H9 (cell line): ENCODE results near the gene GPR176. TPM values are rescaled to one million over a fixed set of nuclear protein-coding genes. Genes with fewer than 3 reads are reported as not detected.

ENCODE experiments used
- DNase-seq: peaks from one replicate; pipeline ENCODE4 v3.0.0-alpha.2; 2017
- H2AFZ ChIP-seq: one replicate; pipeline ENCODE4 v1.6.1; 2013; ENCODE audit warnings: mild to moderate bottlenecking, low read length, control low read depth, moderate library complexity
- H2AK5ac ChIP-seq: 2 replicates; pipeline ENCODE4 v1.6.1; 2013; ENCODE audit warnings: low read length, control low read depth, mixed read lengths; ENCODE audit not compliant: insufficient read length
- H2BK120ac ChIP-seq: one replicate; pipeline ENCODE4 v1.6.1; 2013; ENCODE audit warnings: low read depth, mild to moderate bottlenecking, low read length, control low read depth, inconsistent platforms; ENCODE audit not compliant: poor library complexity, severe bottlenecking
- H2BK12ac ChIP-seq: 2 replicates; pipeline ENCODE4 v1.6.1; 2013; ENCODE audit warnings: low read length, control low read depth, mixed read lengths, low read depth; ENCODE audit not compliant: insufficient read length
- H2BK15ac ChIP-seq: 2 replicates; pipeline ENCODE4 v1.6.1; 2013; ENCODE audit warnings: low read depth, low read length, control low read depth
- H2BK20ac ChIP-seq: one replicate; pipeline ENCODE4 v1.6.1; 2013; ENCODE audit warnings: low read depth, mild to moderate bottlenecking, low read length, control low read depth, inconsistent platforms; ENCODE audit not compliant: poor library complexity, severe bottlenecking
- H2BK5ac ChIP-seq: 2 replicates; pipeline ENCODE4 v1.6.1; 2013; ENCODE audit warnings: low read length, control low read depth, mixed read lengths; ENCODE audit not compliant: insufficient read length
- H3K14ac ChIP-seq: 2 replicates; pipeline ENCODE4 v1.6.1; 2013; ENCODE audit warnings: low read length, control low read depth; ENCODE audit not compliant: insufficient read depth
- H3K18ac ChIP-seq: 2 replicates; pipeline ENCODE4 v1.6.1; 2013; ENCODE audit warnings: low read depth, mild to moderate bottlenecking, mixed read lengths, low read length, control low read depth; ENCODE audit not compliant: insufficient read length
- H3K23ac ChIP-seq: 2 replicates; pipeline ENCODE4 v1.6.1; 2013; ENCODE audit warnings: low read length, control low read depth, mixed read lengths, low read depth; ENCODE audit not compliant: insufficient read length
- H3K23me2 ChIP-seq: 2 replicates; pipeline ENCODE4 v1.6.1; 2013; ENCODE audit warnings: low read depth, mild to moderate bottlenecking, mixed read lengths, low read length, control low read depth; ENCODE audit not compliant: insufficient read length, poor library complexity, severe bottlenecking
- H3K27ac ChIP-seq: 2 replicates; pipeline ENCODE4 v1.5.1; 2013; ENCODE audit warnings: low read length, control low read depth, mixed read lengths, low read depth; ENCODE audit not compliant: insufficient read length
- H3K27me3 ChIP-seq: 2 replicates; pipeline ENCODE4 v1.6.1; 2013; ENCODE audit warnings: low read length, control low read depth, inconsistent platforms; ENCODE audit not compliant: insufficient read depth
- H3K4ac ChIP-seq: 2 replicates; pipeline ENCODE4 v1.6.1; 2013; ENCODE audit warnings: low read depth, mild to moderate bottlenecking, control low read depth, inconsistent platforms, low read length, moderate library complexity
- H3K4me1 ChIP-seq: 2 replicates; pipeline ENCODE4 v1.6.1; 2013; ENCODE audit warnings: low read length, control low read depth, inconsistent platforms; ENCODE audit not compliant: insufficient read depth
- H3K4me2 ChIP-seq: 2 replicates; pipeline ENCODE4 v1.6.1; 2013; ENCODE audit warnings: low read length, control low read depth, mixed read lengths; ENCODE audit not compliant: insufficient read length, insufficient read depth
- H3K56ac ChIP-seq: 2 replicates; pipeline ENCODE4 v1.6.1; 2013; ENCODE audit warnings: low read depth, mild to moderate bottlenecking, mixed read lengths, low read length, control low read depth; ENCODE audit not compliant: insufficient read length
- H3K79me1 ChIP-seq: 2 replicates; pipeline ENCODE4 v1.6.1; 2013; ENCODE audit warnings: low read depth, mild to moderate bottlenecking, moderate library complexity, low read length, control low read depth, inconsistent platforms; ENCODE audit not compliant: insufficient read depth, poor library complexity, severe bottlenecking
- H3K79me2 ChIP-seq: 2 replicates; pipeline ENCODE4 v1.6.1; 2013; ENCODE audit warnings: low read length, control low read depth, inconsistent platforms; ENCODE audit not compliant: insufficient read depth
- H3K9ac ChIP-seq: 2 replicates; pipeline ENCODE4 v1.6.1; 2013; ENCODE audit warnings: low read length, control low read depth, mixed read lengths; ENCODE audit not compliant: insufficient read length; ENCODE audit errors: extremely low read depth
- H3K9me3 ChIP-seq: one replicate; pipeline ENCODE4 v1.6.1; 2013; ENCODE audit warnings: low read depth, low read length, inconsistent platforms; ENCODE audit not compliant: control insufficient read depth
- H3T11ph ChIP-seq: one replicate; pipeline ENCODE4 v1.6.1; 2013; ENCODE audit warnings: mild to moderate bottlenecking, low read length, control low read depth, inconsistent platforms
- H4K20me1 ChIP-seq: one replicate; pipeline ENCODE4 v1.6.1; 2013; ENCODE audit not compliant: control insufficient read depth, insufficient read length, insufficient read depth
- H4K5ac ChIP-seq: 2 replicates; pipeline ENCODE4 v1.6.1; 2013; ENCODE audit warnings: low read depth, mild to moderate bottlenecking, mixed read lengths, low read length, control low read depth; ENCODE audit not compliant: insufficient read length
- H4K8ac ChIP-seq: replicated peaks from 2 replicates; pipeline ENCODE4 v1.6.1; 2013; ENCODE audit warnings: low read length, control low read depth, mixed read lengths, low read depth; ENCODE audit not compliant: insufficient read length
- H4K91ac ChIP-seq: 2 replicates; pipeline ENCODE4 v1.6.1; 2013; ENCODE audit warnings: low read depth, mild to moderate bottlenecking, moderate library complexity, mixed read lengths, low read length, control low read depth; ENCODE audit not compliant: insufficient read length
- H3K27ac Mint-ChIP-seq, 3 experiments: 2 replicates in 2 of 3; 3 replicates in 1 of 3; pipeline ENCODE4 v1.8.0; 2020 to 2021; ENCODE audit warnings: mixed read lengths in 3 of 3, mild to moderate bottlenecking in 1 of 3, moderate library complexity in 1 of 3
- H3K27me3 Mint-ChIP-seq: 2 replicates; pipeline ENCODE4 v1.8.0; 2021; ENCODE audit warnings: low read depth, mild to moderate bottlenecking, moderate library complexity, mixed read lengths
- H3K36me3 Mint-ChIP-seq, 3 experiments: 2 replicates in 2 of 3; 3 replicates in 1 of 3; pipeline ENCODE4 v1.8.0; 2020 to 2021; ENCODE audit warnings: low read depth in 3 of 3, mixed read lengths in 3 of 3; ENCODE audit not compliant: insufficient read depth in 1 of 3
- H3K4me1 Mint-ChIP-seq, 2 experiments: 2 replicates each; pipeline ENCODE4 v1.8.0; 2020; ENCODE audit warnings: mixed read lengths in 2 of 2
- H3K4me3 Mint-ChIP-seq, 2 experiments: 2 replicates in 1 of 2; 3 replicates in 1 of 2; pipeline ENCODE4 v1.8.0; 2020 to 2021; ENCODE audit warnings: mild to moderate bottlenecking in 2 of 2, mixed read lengths in 2 of 2, moderate library complexity in 1 of 2
- H3K9me3 Mint-ChIP-seq, 2 experiments: 2 replicates in 1 of 2; 3 replicates in 1 of 2; pipeline ENCODE4 v1.8.0; 2020; ENCODE audit warnings: mild to moderate bottlenecking in 2 of 2, mixed read lengths in 2 of 2, moderate library complexity in 1 of 2
- WGBS: extraction: QIAGEN DNeasy Blood & Tissue Kit; methylation state at CpG from one replicate; pipeline ENCODE4 v1.1.7; 2013; ENCODE audit warnings: missing lambda C conversion rate, low lambda C conversion rate, mixed read lengths; ENCODE audit not compliant: insufficient read length; ENCODE audit errors: extremely low coverage; 5-methylcytosine and 5-hydroxymethylcytosine counted together
- total RNA-seq: library from RNA; stranded (reverse); gene quantifications from 2 replicates; pipeline ENCODE4 v1.2.1, GENCODE V29; 2021
- TF ChIP-seq, protein P1 (sequence below): fragments of 200-600 bp; sonication (generic); conservative IDR thresholded peaks from 3 replicates; pipeline ENCODE4 v1.8.0; 2021; ENCODE audit warnings: antibody characterized with exemption, mild to moderate bottlenecking

The GPR176 gene
- total RNA-seq, 1 experiment from 2014 or later = 132 TPM

DNA sequence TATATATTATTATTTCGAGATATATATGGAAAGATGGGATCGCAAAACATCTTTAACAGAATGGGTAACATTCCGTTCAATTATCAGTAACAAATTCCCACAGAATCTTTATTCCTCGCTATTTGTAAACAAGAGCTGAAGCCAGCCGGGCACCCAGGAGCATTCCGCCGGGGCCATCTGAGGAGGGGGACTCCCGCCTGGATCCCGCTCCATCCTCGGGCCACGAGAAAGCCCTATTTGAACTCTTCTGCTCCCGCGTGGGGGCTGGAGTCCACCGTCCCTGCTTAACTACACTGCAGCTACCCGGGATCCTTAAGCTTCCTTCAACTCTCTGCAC is 687 bp downstream of the GPR176 start:
- no peak overlapping the region for H4K91ac ChIP-seq
- no peaks in the 10 kb centered on the region for H3K9me3 ChIP-seq
- H2BK15ac ChIP-seq = no peak overlapping the region
- no peak overlapping the region for H3K56ac ChIP-seq
- H4K5ac ChIP-seq = no peak overlapping the region
- peak overlapping the region; percentile 57 for H3K9ac ChIP-seq
- H3K23me2 ChIP-seq = peaks cover 4% of the 10 kb centered on the region
- H2BK5ac ChIP-seq = no peak overlapping the region
- no peak overlapping the region for H2AFZ ChIP-seq
- no peak overlapping the region for H2BK20ac ChIP-seq
- peaks cover 11 to 14% of the 10 kb centered on the region in 2 experiments for H3K9me3 Mint-ChIP-seq
- no peak overlapping the region for H2BK12ac ChIP-seq
- H3K27me3 ChIP-seq = no peaks in the 10 kb centered on the region
- H3K27ac ChIP-seq = no peak overlapping the region
- H3T11ph ChIP-seq = no peak overlapping the region
- H2AK5ac ChIP-seq = no peak overlapping the region
- peaks cover 38 to 49% (median 40%) of the 10 kb centered on the region in 3 experiments for H3K36me3 Mint-ChIP-seq
- peaks cover 38% of the 10 kb centered on the region in 2 experiments for H3K4me1 Mint-ChIP-seq
- no peak overlapping the region for H3K23ac ChIP-seq
- H2BK120ac ChIP-seq = no peak overlapping the region
- no CpG with 5 or more reads among the region's 15 CpGs for WGBS
- peak overlapping the region; percentile 66 for H3K14ac ChIP-seq
- peaks cover 2% of the 10 kb centered on the region for H3K79me1 ChIP-seq
- TF ChIP-seq, protein P1, sequence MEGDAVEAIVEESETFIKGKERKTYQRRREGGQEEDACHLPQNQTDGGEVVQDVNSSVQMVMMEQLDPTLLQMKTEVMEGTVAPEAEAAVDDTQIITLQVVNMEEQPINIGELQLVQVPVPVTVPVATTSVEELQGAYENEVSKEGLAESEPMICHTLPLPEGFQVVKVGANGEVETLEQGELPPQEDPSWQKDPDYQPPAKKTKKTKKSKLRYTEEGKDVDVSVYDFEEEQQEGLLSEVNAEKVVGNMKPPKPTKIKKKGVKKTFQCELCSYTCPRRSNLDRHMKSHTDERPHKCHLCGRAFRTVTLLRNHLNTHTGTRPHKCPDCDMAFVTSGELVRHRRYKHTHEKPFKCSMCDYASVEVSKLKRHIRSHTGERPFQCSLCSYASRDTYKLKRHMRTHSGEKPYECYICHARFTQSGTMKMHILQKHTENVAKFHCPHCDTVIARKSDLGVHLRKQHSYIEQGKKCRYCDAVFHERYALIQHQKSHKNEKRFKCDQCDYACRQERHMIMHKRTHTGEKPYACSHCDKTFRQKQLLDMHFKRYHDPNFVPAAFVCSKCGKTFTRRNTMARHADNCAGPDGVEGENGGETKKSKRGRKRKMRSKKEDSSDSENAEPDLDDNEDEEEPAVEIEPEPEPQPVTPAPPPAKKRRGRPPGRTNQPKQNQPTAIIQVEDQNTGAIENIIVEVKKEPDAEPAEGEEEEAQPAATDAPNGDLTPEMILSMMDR = no peak
- no peaks in the 10 kb centered on the region for H4K20me1 ChIP-seq
- peak overlapping the region; percentile 54 for H3K18ac ChIP-seq
- H3K4me3 Mint-ChIP-seq = peak overlapping the region; percentile 93 to 95
- H3K4me2 ChIP-seq = peak overlapping the region; percentile 68
- peaks cover 51% of the 10 kb centered on the region for H3K79me2 ChIP-seq
- H3K27me3 Mint-ChIP-seq = no peaks in the 10 kb centered on the region
- no peak for DNase-seq
- peak overlapping the region; percentile 80 to 91 (median 85); a peak in 4 of 7 replicates for H3K27ac Mint-ChIP-seq
- H3K4me1 ChIP-seq = peaks cover 2% of the 10 kb centered on the region; the same call in 1 of the 2 replicates
- no peak overlapping the region for H4K8ac ChIP-seq
- no peak overlapping the region for H3K4ac ChIP-seq
